ENCODE results near the gene RAB40C. TPM values are rescaled to one million over a fixed set of nuclear protein-coding genes. Genes with fewer than 3 reads are reported as not detected.

Gene RAB40C, protein sequence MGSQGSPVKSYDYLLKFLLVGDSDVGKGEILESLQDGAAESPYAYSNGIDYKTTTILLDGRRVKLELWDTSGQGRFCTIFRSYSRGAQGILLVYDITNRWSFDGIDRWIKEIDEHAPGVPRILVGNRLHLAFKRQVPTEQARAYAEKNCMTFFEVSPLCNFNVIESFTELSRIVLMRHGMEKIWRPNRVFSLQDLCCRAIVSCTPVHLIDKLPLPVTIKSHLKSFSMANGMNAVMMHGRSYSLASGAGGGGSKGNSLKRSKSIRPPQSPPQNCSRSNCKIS
- total RNA-seq: 11.4 and 13.3 TPM in 2 replicates

DNA sequence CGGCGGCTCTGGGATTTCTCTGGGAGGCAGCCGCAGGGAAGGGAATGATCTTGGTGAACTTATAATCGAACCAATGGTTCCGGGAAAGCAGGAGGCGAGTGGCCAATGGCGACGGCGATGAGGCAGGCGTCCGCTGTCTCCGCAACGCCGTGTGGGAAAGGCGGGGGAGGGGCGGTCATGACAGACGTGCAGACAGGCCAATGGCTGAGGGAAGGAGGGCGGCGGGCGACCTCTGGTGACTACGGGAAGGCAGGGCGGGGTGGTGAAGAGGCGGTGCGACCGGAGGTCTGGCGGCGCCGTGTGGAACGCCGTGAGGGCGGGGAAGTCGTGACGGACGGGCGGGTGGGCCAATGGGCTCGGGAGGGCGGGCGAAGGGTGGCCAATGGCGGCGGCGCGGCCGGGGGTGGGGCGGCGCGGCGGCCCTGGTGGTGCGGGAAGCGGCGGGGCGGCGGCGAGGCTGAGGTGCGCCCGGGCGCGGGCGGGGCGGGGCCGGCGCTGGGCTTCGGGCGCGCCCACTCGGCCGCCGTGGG, at the start of gene RAB40C:
Gene RAB40C, plus strand, starts transcription at position 409 of the 530 bp plus-strand sequence. CDS start 226 bp downstream, outside the sequence.

DNA sequence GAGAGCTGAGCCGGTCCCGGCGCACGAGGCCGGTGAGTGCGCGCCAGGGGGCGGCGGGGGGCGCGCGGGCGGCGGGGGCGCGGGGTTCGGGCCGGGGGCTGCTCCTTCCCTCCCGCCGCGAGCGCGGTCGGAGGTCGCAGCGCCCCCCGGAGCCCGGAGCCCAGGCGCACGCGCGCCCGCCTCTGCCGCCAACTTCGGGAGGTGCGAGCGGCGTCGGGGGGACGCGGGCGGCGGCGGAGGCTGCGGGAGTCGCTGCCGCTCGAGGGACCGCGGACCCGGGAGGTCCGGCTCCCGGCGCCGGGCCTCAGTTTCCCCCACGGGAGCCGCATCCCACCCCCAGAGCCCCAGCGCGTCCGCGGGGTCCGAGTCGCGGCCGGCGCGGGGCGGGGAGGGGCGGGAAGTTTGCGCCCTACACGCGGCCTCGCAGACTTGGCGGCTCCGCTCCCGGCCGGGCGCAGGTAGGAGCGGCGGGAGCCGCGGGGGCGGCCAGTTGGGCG, 29.6 kb upstream of the RAB40C start, which contains the start of gene PRR35:
Gene PRR35, plus strand, starts transcription at position 191 of the 497 bp plus-strand sequence. CDS start 2,901 bp downstream, outside the sequence.

DNA sequence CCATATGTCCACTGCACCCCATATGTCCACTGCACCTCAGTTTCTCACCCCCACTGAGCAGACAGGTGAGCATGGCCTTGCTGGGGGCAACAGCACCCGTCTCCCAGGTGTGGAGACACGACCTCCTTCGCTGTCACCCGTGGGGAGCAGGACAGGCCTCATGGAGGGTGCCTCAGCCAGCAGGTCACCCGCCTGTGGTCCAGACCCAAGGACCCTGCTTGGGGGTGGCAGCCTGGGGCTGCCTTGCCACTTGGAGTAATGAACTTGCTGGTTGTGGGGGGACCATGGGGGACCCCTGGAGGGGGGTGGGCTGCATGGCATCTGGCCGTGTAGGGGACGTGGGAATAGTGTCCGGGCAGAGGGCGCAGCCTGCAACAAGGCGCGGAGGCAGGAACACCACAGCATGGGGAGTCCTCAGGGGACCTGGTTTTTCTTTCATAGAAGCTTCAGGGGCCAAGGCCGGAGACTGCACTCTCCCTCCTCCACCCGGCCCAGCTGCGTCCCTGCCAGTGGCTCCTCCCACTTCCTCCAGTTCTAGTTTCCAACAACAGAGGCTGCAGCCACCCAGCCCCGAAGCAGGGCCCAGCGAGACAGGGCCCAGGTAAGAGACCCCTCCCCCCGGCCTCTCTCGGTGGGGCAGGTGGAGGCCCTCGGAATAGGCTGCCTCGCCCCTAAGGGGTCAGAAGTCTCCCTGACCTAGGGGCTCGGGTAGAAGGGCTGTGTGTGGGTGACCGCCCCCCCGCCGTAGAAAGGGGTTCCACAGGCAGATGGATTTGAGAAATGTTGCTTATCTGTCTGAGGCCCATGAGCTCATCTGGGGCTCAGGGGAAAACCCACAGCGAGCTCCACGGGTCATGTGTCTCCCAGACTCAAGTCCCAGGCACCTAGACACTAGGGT, 23.1 kb upstream of the RAB40C start, which contains the start of gene NHLRC4:
Gene NHLRC4, plus strand, starts transcription at position 531 of the 898 bp plus-strand sequence. CDS start 1,043 bp downstream, outside the sequence.

DNA sequence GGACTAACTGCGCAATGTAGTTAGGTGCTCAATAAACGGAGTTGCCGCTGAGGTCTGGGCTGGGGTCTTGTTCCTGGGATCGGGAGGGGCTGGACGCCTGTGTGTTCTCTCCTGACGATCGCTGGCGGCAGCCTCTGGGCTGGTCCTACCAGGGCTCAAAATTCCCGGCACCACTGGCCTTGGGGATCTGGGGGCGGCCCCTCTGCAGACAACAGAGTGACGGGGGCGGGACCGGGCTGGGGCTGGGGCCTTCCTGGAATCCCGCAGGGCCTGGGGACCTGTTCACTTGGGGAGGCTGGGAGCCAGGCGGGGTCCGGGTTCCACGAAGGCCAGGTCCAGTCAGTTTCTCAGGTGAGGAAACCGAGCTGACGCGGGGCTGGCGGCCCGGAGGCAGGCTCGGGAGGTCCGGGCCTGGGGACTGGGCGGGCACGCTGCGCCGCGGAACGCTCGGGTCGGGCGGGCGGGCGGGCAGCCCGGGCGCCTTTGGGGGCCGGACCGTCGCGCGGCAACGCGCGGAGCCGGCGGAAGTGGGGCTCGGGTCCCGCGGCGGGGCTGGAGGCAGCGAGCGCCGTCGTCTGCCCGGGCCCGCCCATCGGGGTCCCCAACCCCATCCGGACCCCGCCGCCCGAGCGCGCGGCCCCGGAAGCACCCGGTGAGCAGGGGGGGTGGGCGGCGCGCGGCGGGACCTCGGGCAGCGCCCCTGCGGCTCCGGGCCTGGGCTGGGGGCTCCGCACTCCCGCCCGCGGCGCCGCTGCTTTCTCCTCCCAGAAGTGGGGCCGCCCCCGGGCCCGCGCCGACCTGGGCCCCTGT, 20.2 kb upstream of the RAB40C start, which contains the start of gene PIGQ:
Gene PIGQ, plus strand, starts transcription at position 524 of the 810 bp plus-strand sequence. CDS start 4,107 bp downstream, outside the sequence.

DNA sequence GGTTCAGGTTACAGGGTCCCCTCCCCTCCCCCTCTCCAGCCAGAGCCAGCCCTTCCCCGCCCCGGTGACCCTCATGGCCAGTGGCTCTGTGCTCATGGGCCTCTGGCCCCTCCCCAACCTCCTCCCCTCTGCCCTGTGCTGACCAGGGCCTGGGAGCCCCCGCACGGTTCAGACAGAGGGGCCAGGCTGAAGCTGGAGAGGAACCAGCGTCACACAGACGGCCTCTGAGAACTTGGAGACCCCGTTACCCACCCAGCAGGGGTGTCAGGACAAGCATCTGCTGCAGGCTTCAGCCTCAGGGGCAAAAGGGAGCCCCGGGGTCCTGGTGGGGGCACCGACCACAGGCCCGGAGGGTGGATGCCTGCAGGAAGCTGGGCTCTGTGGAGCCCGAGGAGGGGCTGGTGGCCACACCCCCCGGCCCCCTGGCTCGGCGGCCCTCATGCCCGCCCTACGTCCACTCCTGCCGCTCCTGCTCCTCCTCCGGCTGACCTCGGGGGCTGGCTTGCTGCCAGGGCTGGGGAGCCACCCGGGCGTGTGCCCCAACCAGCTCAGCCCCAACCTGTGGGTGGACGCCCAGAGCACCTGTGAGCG, 41.0 kb downstream of the RAB40C start, which contains the start of gene WFIKKN1:
Gene WFIKKN1, plus strand, starts transcription at position 171 of the 591 bp plus-strand sequence. Its CDS starts 269 bp downstream, at position 440.

DNA sequence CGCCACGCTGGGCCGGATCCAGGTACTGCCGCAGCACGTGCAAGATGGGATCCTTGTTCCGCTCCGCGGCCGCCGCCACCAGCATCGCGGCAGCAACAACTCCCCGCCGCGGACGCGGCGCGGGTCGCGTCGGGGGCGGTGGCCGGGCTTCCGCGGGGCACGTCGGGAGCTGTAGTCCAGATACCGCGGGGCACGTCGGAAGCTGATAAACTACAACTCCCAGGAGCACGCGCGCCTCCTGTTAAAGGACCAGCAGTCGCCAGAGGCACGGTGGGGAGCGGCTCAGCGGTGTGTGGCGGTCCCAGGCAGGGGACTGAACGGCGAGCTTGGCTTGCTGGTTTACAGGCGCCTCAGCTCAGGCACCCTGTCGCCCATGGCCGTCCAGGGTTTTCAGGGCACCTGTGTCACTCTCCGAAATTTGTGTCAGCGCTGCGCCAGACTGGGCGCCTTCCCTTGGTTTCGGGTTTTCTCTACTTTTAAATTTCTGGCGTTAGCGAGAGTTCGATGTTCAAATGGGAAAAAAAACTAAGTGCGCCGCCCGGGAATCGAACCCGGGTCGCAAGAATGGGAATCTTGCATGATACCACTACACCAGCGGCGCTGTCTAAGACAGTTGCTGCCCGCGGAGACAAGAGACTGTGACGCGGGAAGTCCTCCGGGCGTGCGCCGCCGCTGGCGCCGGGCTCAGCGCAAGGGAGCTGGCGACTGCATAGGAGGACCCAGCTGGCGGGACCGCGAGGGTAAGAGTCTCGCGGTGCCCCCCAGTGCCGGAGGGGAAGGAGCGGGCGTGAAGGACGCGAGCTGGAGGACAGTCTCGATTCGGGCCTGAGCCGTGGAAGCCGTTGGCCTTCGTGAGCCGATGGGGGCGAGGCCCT, 46.6 kb downstream of the RAB40C start, which contains the start of gene METTL26:
Gene METTL26, minus strand, starts transcription at position 100 of the 875 bp plus-strand sequence. Its CDS starts 15 bp downstream, at position 85.

DNA sequence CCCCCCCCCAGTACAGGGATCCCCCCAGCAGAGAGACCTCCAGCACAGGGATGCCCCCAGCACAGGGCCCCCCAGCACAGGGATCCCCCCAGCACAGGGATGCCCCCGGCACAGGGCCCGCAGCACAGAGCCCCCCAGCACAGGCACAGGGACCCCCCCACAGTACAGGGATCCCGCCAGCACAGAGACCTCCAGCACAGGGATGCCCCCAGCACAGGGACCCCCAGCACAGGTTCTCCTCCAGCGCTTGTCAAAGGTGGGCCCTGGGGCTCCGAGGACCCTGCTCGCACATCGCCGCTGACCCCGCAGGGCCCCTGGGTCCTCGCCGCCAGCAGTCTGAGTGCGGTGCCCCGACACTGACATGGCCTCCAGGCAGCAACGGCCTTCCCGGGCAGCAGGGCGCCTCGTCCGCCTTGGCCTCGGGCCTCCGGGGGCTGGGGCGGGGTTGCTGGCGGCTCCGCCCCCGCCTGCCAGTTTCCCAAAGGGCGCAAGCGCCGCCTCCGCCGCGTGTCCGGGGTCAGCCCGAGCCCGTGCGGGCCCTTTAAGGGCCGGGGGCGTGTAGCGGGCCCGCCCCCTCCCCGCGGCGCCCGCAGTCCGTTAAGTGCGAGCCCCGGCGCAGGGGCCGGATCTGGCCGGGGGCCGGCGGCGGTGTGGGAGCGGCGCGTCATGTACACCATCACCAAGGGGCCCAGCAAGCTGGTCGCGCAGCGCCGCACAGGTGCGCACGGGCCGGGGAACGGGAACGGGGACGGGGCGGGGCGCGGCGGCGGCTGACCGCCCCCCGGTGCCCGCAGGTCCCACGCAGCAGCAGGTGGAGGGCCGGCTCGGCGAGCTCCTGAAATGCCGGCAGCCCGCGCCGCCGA, 51.7 kb downstream of the RAB40C start, which contains the start of gene MCRIP2:
Gene MCRIP2, plus strand, starts transcription at position 503 of the 863 bp plus-strand sequence. Its CDS starts 164 bp downstream, at position 667.

DNA sequence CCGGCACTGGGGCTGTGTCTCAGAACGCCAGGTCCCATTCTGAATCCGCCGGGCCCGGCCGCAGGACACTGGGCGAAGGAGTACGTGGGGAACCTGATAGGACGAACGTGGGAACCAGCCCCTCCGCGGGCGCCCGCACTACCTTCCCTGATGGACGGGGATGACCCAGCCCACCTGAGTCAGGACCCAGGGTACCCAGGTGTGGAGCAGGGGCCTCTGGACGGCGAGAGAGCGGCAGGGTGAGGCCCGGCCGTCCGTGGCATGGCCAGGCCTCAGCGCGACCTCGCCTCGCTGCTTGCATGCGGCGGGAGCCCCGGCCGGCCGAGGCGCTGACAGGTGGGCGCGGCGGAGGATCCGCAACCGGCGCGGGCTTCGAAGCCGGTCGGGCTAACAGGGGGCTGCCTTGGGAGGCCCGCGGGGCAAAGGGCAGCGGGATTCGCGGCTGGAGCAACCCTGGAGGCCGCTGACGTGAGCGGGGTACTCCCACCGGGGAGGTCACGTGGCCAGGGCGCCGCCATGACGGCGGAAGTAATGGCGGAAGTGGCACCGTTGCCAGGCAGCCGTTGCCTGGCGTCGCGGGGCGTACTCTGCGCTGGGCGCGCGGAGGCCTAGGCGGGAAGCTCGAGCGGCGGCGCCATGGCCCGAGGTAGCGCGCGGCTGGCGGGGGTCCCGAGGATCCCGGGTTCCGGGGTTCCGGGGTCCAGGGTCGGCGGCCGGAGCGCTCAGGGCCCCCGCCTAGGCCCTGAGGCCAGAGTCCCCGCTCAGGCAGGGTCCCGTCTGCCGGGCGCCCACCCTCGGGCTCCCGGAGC, 59.1 kb downstream of the RAB40C start, which contains the start of gene WDR90:
Gene WDR90, plus strand, starts transcription at position 585 of the 809 bp plus-strand sequence. Its CDS starts 52 bp downstream, at position 637.

DNA sequence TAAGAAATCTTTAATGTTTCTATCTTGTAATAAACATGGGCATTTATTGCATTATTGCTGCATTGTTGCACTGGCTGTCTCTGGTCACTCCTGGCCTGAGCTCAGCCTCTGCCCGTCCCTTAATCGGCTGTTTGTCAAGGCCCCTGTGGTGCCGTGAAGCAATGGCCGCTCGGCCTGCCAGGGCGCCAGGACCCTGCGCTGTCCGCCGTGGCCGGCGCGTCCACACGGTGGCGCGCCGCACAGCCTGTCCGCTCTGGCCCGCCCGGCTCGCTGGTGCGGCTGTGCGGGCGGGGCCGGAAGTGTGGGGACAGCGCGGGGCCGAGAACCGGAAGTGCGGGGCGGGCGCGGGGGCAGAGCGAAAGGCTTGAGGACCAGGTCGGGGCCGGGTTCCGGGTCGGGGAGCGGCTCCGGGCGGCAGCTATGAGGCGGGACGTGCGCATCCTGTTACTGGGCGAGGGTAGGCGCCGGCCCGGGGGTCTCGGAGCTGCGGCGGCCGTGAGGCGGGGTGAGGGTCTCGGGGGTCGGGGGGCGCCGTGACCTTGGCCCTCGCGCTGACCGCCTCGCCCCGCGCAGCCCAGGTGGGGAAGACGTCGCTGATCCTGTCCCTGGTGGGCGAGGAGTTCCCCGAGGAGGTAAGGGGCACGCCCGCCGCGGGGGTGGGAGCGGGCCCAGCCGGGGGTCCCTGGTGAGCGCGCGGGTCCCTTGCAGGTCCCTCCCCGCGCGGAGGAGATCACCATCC, 78.1 kb downstream of the RAB40C start, which contains the start of gene RHOT2:
Gene RHOT2, plus strand, starts transcription at position 353 of the 739 bp plus-strand sequence. Its CDS starts 68 bp downstream, at position 421.

DNA sequence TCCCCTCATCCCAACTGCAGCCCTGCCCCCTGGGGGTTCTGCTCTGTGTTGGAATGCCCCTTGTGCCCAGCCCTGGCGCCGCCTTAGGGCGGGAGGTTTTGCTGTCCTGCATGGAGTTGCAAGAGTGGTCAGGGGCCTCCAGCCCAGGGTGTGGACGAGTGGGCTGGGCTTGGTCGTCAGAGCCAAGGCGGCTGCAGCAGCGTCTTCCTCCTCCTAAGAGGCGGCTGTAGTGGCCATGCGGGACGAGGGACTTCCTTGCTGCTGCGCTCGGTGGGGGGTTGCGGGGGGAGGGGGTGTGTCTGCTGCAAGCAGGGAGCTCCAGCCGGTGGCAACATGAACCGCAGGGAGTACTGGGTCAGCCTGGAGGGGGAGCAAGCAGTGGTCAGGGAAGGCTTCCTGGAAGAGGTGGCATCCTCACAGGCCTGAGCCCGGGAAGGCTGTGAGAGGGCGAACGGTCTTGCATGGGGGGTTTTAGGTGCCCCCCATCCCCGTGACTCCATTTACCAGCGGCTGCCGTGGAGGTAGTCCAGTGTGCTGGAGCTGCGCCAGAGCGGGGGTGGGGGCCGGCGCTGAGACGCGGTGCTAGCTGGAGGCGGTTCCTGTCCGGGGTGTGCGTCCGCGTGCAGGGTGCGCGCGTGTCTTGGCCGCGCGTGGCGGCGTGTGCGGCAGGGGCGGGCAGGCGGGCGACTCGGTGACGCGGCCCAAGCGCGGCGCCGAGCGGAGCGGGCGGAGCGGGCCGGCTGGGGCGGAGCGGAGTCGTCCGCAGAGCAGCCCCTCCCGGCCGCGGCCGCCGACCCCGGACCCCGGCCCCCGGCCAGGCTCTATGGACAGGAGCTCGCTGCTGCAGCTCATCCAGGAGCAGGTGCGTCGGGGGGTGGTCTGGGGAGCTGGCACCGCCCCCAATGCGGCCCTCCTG, 85.4 kb downstream of the RAB40C start, which contains the start of gene RHBDL1:
Gene RHBDL1, plus strand, starts transcription at position 704 of the 916 bp plus-strand sequence. Its CDS starts 120 bp downstream, at position 824.

Small RNA genes within 50 kb of the gene (small RNA-seq; reads per million reads assigned to genes)
- gene MIR3176 (0.14 reads per million), gene Z98883.1 (not detected)

Other genes starting within 250 kb of the RAB40C start
- 16.9 and 19.9 TPM in 2 replicates for gene AXIN1, start 237.3 kb upstream of the RAB40C start, total RNA-seq
- gene MRPL28, start 219.5 kb upstream of the RAB40C start, total RNA-seq: 57.7 and 71.9 TPM in 2 replicates
- gene PGAP6, start 208.1 kb upstream of the RAB40C start, total RNA-seq: 38.9 and 44.6 TPM in 2 replicates
- gene NME4, start 192.9 kb upstream of the RAB40C start, total RNA-seq: 69.6 and 110 TPM in 2 replicates
- 14.9 and 23.9 TPM in 2 replicates for gene DECR2, start 188.2 kb upstream of the RAB40C start, total RNA-seq
- 21.7 and 23.5 TPM in 2 replicates for gene RAB11FIP3, start 164.4 kb upstream of the RAB40C start, total RNA-seq
- gene CAPN15, start 62.4 kb upstream of the RAB40C start, total RNA-seq: 45.2 and 67.6 TPM in 2 replicates
- gene PRR35, start 29.7 kb upstream of the RAB40C start, total RNA-seq: not detected in 2 replicates
- gene NHLRC4, start 23.1 kb upstream of the RAB40C start, total RNA-seq: 0.37 and 0.59 TPM in 2 replicates
- gene PIGQ, start 20.1 kb upstream of the RAB40C start, total RNA-seq: 23.5 and 25.6 TPM in 2 replicates
- gene WFIKKN1, start 40.9 kb downstream of the RAB40C start, total RNA-seq: 0.20 and 0.37 TPM in 2 replicates
- 88.2 and 125 TPM in 2 replicates for gene METTL26, start 46.2 kb downstream of the RAB40C start, total RNA-seq
- 23.7 and 25.7 TPM in 2 replicates for gene MCRIP2, start 51.8 kb downstream of the RAB40C start, total RNA-seq
- 15.4 and 25.8 TPM in 2 replicates for gene WDR90, start 59.3 kb downstream of the RAB40C start, total RNA-seq
- 40.4 and 58.6 TPM in 2 replicates for gene RHOT2, start 78.1 kb downstream of the RAB40C start, total RNA-seq
- 0.39 and 1.8 TPM in 2 replicates for gene RHBDL1, start 85.6 kb downstream of the RAB40C start, total RNA-seq
- gene STUB1, start 90.3 kb downstream of the RAB40C start, total RNA-seq: 129 and 152 TPM in 2 replicates
- gene JMJD8, start 94.3 kb downstream of the RAB40C start, total RNA-seq: 30.9 and 35.6 TPM in 2 replicates
- 9.6 and 10.0 TPM in 2 replicates for gene WDR24, start 100.3 kb downstream of the RAB40C start, total RNA-seq
- 0.37 and 0.59 TPM in 2 replicates for gene FBXL16, start 115.7 kb downstream of the RAB40C start, total RNA-seq
- gene METRN, start 125.1 kb downstream of the RAB40C start, total RNA-seq: 54.0 and 71.2 TPM in 2 replicates
- gene ANTKMT, start 131.1 kb downstream of the RAB40C start, total RNA-seq: 27.2 and 28.3 TPM in 2 replicates
- gene CCDC78, start 136.4 kb downstream of the RAB40C start, total RNA-seq: 3.7 and 4.7 TPM in 2 replicates
- 15.8 and 18.8 TPM in 2 replicates for gene HAGHL, start 137.0 kb downstream of the RAB40C start, total RNA-seq
- gene CIAO3, start 150.9 kb downstream of the RAB40C start, total RNA-seq: 34.8 and 36.0 TPM in 2 replicates
- gene MSLN, start 170.7 kb downstream of the RAB40C start, total RNA-seq: not detected in 2 replicates
- gene RPUSD1, start 198.3 kb downstream of the RAB40C start, total RNA-seq: 27.2 and 29.1 TPM in 2 replicates
- gene CHTF18, start 198.6 kb downstream of the RAB40C start, total RNA-seq: 16.9 and 20.1 TPM in 2 replicates
- not detected in 2 replicates for gene GNG13, start 210.7 kb downstream of the RAB40C start, total RNA-seq

Measured in subcutaneous preadipocyte (primary cell).